Left ventricle myocardium inferior (tissue), 1 donor: ENCODE results near the gene RNPEP. TPM values are rescaled to one million over a fixed set of nuclear protein-coding genes. Genes with fewer than 3 reads are reported as not detected.

Experiments used
- DNase-seq: peaks from one replicate; pipeline ENCODE4 v3.0.0-alpha.2; 2020
- H3K27ac ChIP-seq: fragments of 200-600 bp; replicated peaks from 2 replicates; pipeline ENCODE4 v1.8.0; 2021
- H3K27me3 ChIP-seq: fragments of 200-600 bp; 2 replicates; pipeline ENCODE4 v1.8.0; 2021; ENCODE audit warnings: low read depth
- H3K36me3 ChIP-seq: fragments of 200-600 bp; 2 replicates; pipeline ENCODE4 v1.8.0; 2021
- H3K4me1 ChIP-seq: fragments of 200-600 bp; 2 replicates; pipeline ENCODE4 v1.8.0; 2021
- H3K4me3 ChIP-seq: fragments of 200-600 bp; 2 replicates; pipeline ENCODE4 v1.8.0; 2021; ENCODE audit warnings: mild to moderate bottlenecking, moderate library complexity
- H3K9me3 ChIP-seq: fragments of 200-600 bp; replicated peaks from 2 replicates; pipeline ENCODE4 v1.8.0; 2021
- CTCF ChIP-seq: fragments of 200-600 bp; IDR thresholded peaks from 2 replicates; pipeline ENCODE4 v1.8.0; 2021; ENCODE audit warnings: antibody characterized with exemption, mild to moderate bottlenecking, borderline replicate concordance
- intact Hi-C: fragments of 100-400 bp; cut with micrococcal nuclease; formaldehyde crosslinking; loops from one replicate; pipeline ENCODE4 v1.11.0; 2022
- total RNA-seq: library from RNA; stranded (reverse); fragmentation: NEBNext Ultra II Directional; extraction: Animal tissue kit (Norgen Biotek cat#: 25700); gene quantifications from one replicate; pipeline ENCODE4 v1.2.1, GENCODE V29; 2021
- donor health status: DM: no; HTN: yes; CAD: no; lungs with severe emphysema.

Gene RNPEP
- total RNA-seq, 1 donor from 2014 or later = 16.6 TPM

- peak overlapping the region; percentile 89 for H3K4me3 ChIP-seq
- H3K9me3 ChIP-seq = no peaks in the 10 kb centered on the region
- peak overlapping the region; percentile 96 for H3K27ac ChIP-seq
- H3K27me3 ChIP-seq = no peaks in the 10 kb centered on the region
- no peak for DNase-seq
- H3K4me1 ChIP-seq = peaks cover 49% of the 10 kb centered on the region
- no peak for TF ChIP-seq CTCF
- H3K36me3 ChIP-seq = no peaks in the 10 kb centered on the region
- intact Hi-C loops = no loop called here
Measured at GRCh38 chr1:201983380-201983805, 945 bp downstream of the RNPEP start.

- H3K36me3 ChIP-seq = peaks cover 9% of the 10 kb centered on the region
- intact Hi-C loops = no loop called here
- peak overlapping the region; percentile 96 for H3K27ac ChIP-seq
- no peak for TF ChIP-seq CTCF
- no peaks in the 10 kb centered on the region for H3K9me3 ChIP-seq
- DNase-seq = no peak
- peaks cover 51% of the 10 kb centered on the region for H3K4me1 ChIP-seq
- no peak overlapping the region for H3K4me3 ChIP-seq
- H3K27me3 ChIP-seq = no peaks in the 10 kb centered on the region
Measured at GRCh38 chr1:201984446-201984845, 2.0 kb downstream of the RNPEP start.

GRCh38 chr1:201985355-201985754 is 2.9 kb downstream of the RNPEP start:
- Histone ChIP-seq H3K36me3 (peaks cover 18% of the 10 kb centered on the region), H3K27me3 (no peaks in the 10 kb centered on the region), H3K4me1 (peaks cover 60% of the 10 kb centered on the region), H3K4me3 (no peak overlapping the region), H3K9me3 (no peaks in the 10 kb centered on the region), H3K27ac (peak overlapping the region; percentile 53)
- intact Hi-C loops = no loop called here
- TF ChIP-seq CTCF = no peak
- no peak for DNase-seq

GRCh38 chr1:201988601-201989000 is 6.2 kb downstream of the RNPEP start:
- intact Hi-C loops = no loop called here
- DNase-seq = no peak
- H3K4me3 ChIP-seq = no peak overlapping the region
- H3K27ac ChIP-seq = no peak overlapping the region
- H3K27me3 ChIP-seq = no peaks in the 10 kb centered on the region
- H3K4me1 ChIP-seq = peaks cover 53% of the 10 kb centered on the region
- TF ChIP-seq CTCF = no peak
- H3K9me3 ChIP-seq = no peaks in the 10 kb centered on the region
- peaks cover 45% of the 10 kb centered on the region for H3K36me3 ChIP-seq

- peaks cover 54% of the 10 kb centered on the region for H3K36me3 ChIP-seq
- no peak for TF ChIP-seq CTCF
- no peak for DNase-seq
Measured at GRCh38 chr1:201989354-201990128, 7.1 kb downstream of the RNPEP start.

More at GRCh38 chr1:201989354-201990128, 7.1 kb downstream of the RNPEP start:
- intact Hi-C loops = no loop called here
- Histone ChIP-seq H3K4me1 (peaks cover 44% of the 10 kb centered on the region), H3K9me3 (no peaks in the 10 kb centered on the region), H3K27ac (peak overlapping the region; percentile 46), H3K27me3 (no peaks in the 10 kb centered on the region), H3K4me3 (no peak overlapping the region)
